22Rv1 (cell line): Measurements from ENCODE around the gene S100A12.

Experiments used
- H3K27ac ChIP-seq: fragments of 450-650 bp; 2 replicates; pipeline ENCODE4 v1.5.1; 2017
- ZFX ChIP-seq: fragments of 450-650 bp; IDR thresholded peaks from 2 replicates; pipeline ENCODE4 v1.6.1; 2017; ENCODE audit warnings: antibody characterized with exemption, borderline replicate concordance
- TF ChIP-seq, protein P1 (sequence below): fragments of 450-650 bp; IDR thresholded peaks from 2 replicates; pipeline ENCODE4 v1.5.1; 2017; ENCODE audit warnings: mild to moderate bottlenecking

S100A12 gene

DNA sequence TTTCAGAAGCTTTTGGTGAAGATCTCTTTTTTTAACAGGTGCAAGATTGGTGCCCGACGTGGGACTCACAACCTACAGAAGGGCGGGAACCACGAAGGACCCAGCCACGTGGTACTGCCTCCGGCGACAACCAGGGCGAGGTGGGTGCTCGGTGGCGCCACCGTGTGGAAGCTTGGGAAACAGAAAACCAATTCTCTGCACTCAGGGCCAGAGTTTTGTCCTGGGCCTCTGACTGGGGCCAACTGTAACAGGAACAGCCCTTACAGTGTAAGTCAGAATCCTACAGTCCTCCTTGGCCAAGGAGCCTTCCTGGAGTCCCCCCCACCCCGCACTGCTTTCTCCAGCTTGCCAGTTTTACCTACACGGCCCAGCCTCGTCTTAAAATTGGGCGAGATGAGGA, 29.3 kb upstream of the S100A12 start:
- TF ChIP-seq, protein P1, sequence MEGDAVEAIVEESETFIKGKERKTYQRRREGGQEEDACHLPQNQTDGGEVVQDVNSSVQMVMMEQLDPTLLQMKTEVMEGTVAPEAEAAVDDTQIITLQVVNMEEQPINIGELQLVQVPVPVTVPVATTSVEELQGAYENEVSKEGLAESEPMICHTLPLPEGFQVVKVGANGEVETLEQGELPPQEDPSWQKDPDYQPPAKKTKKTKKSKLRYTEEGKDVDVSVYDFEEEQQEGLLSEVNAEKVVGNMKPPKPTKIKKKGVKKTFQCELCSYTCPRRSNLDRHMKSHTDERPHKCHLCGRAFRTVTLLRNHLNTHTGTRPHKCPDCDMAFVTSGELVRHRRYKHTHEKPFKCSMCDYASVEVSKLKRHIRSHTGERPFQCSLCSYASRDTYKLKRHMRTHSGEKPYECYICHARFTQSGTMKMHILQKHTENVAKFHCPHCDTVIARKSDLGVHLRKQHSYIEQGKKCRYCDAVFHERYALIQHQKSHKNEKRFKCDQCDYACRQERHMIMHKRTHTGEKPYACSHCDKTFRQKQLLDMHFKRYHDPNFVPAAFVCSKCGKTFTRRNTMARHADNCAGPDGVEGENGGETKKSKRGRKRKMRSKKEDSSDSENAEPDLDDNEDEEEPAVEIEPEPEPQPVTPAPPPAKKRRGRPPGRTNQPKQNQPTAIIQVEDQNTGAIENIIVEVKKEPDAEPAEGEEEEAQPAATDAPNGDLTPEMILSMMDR = peak; percentile 87
- TF ChIP-seq ZFX = no peak
- no peak overlapping the region for H3K27ac ChIP-seq

DNA sequence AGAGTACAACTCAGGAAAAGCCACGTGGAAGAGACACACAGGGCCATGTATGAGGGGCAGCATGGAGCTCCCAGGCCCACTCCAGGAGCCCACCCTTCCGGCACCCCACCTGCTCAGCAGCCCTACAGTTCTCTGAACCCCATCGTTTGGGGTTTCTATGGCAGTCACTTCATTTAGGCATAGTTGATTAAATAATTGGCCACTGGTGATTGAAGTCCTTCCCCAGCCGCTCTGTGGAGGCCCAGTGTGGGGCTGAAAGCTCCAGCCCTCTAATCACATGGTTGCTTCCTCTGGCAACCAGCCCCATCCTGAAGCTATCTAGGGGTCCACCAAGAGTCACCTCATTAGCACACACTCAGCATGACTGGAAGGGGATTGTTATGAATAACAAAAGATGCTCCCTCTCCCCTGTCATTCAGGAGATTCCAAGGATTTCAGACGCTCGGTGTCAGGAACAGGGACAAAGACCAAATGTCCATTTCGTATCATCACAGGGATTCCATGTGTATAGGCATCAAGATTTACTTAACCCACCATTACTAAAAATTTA, 28.7 kb upstream of the S100A12 start:
- H3K27ac ChIP-seq = no peak overlapping the region
- no peak for TF ChIP-seq ZFX
- TF ChIP-seq, protein P1 = no peak

DNA sequence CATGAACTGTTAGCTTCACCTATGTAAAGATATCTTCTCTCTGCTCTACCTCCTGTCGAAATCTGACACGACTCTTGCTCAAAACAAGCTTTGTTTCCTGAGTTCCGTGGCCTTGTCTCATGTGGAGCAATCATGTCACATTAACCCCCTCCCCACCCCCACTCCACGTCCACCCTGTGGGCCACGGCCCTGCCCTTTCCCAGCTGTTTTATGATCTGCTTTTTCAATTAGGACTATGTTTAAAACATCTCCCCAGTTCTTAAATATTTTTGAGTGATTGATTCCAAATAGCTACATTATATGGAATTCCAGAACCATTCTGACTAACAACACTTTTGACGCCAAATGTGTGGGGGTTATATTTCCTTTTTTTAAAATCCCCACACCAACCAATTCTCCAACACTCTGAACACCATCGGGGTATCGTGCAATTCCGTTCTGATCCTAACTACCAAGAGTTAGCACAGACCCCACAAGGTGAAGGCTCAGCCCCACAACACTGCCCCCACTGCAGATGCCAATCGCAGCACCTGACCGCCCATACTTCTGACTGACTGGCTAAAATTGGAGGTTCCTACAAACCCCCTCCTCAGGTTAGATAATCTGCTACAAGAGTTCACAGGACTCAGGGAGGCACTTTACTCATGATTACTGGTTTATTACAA, 28.1 kb upstream of the S100A12 start:
- no peak overlapping the region for H3K27ac ChIP-seq
- TF ChIP-seq, protein P1 = no peak
- no peak for TF ChIP-seq ZFX

DNA sequence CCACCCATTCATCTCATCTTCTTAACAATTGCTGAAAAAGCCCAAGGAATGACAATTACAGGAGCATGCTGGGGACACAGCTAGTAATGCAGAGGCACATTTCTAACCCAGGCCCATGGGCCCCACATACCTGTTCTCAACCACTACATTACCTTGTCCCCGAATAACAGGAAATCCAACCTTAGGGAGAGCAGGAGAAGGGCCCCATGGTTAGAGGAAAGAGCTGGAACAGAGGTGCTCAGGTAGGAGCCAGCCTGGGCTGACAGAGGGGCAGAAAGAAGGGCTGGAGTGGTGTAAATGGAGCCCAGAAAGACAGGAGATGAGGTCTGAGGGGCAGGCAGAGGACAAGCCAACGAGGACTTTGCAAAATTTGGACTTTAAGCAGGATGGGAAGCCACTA, 26.8 kb upstream of the S100A12 start:
- TF ChIP-seq, protein P1 = no peak
- no peak for TF ChIP-seq ZFX
- no peak overlapping the region for H3K27ac ChIP-seq

DNA sequence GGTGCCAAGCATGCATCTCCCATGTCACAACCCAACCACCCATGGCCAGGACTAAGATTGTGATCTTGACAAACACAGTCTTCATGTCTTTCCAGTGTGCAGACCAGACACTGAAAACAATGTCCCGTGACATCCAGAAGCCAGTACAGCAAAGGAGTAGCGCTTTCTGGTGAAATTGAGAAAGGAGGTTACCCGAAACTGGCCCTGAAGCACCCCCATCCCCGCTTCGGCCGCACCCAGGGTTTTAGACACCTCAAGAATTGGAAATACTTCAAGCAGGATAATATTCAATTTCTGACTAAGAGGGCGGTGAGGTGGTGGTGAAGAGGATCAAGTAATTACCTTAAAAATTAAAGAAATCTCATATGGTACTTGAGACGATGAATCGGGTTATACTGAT, 26.0 kb upstream of the S100A12 start:
- no peak overlapping the region for H3K27ac ChIP-seq
- TF ChIP-seq, protein P1 = no peak
- TF ChIP-seq ZFX = no peak

DNA sequence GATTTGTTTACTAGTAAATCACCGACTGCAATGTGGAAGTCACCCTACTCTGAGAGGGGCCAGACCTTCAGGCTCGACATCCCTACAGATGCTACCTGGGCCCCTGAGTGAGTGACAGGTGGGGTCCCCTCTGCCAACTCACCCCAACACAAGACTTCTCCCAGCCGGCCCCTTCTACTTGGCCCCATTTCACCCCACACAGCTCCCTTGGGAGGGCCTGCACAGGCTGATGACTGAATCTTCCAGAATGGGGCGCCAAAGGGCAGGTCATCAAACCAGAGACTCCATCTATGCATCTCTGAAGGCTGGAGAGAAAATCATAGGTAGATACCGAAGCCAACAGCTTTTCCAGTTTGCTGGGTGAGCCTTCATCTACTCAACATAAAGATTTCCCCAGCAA, 24.8 kb upstream of the S100A12 start:
- TF ChIP-seq, protein P1 = no peak
- TF ChIP-seq ZFX = no peak
- no peak overlapping the region for H3K27ac ChIP-seq

DNA sequence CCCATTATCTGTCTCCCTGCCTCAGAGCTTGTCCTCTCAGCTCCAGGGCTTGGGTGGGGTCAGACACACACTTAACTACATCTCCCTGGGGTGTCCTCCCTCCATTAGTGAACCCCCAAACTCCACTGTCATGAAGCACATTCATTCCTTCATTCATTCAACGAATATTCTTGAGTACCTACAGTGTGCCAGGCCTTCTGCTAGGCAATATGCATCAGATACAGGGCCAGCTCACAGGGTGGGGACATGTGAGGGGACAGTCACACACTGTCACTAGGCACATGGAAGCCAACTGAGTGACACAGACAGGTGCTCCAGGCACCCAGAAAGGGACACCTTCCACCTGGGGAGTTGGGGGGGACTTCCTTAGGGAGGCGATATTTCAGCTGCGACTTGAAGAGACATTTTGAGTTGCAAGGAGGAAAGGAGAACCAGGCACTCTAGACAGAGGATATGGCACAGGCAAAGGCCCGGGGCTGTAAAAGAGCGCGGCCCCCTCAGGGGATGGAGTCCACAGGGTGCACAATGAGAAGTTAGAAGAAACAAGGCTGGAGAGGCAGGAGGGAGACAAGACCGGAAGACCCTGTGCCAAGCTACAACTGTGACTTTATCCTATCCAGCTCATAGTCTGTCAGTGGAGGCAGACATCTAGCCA, 24.1 kb upstream of the S100A12 start:
- H3K27ac ChIP-seq = no peak overlapping the region
- no peak for TF ChIP-seq ZFX
- TF ChIP-seq, protein P1 = no peak
